Stimulated activated CD4-positive, alpha-beta T cell treated with anti-CD3 and anti-CD28 coated beads, Interleukin-2, amount 100 ng/mL, for 4 hours (primary cell): Measurements from ENCODE around the gene LRRC27.

ENCODE experiments used
- DNase-seq: peaks from one replicate; pipeline ENCODE4 v3.0.0-alpha.2; 2020; ENCODE audit warnings: low read depth

Gene LRRC27

GRCh38 chr10:132390921-132391675 is 59.1 kb downstream of the LRRC27 start:
- no peak for DNase-seq

DNA sequence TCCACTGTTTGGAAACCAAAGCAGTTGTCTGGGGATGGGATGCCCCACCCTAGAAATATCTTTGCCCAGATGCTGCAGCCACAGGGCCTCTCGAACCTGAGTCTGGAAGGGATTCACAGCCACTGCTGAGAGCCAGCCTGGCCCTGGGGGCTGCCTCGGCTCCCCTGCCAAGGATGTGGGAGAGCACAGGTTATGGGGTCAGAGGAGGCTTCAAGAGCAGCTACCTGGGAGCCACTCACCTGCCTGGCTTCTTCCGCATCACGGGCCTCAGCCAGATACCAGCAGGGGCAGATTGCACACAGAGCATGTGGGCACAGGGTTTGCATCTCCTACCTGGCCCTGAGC is 59.7 kb downstream of the LRRC27 start:
- no peak for DNase-seq

DNA sequence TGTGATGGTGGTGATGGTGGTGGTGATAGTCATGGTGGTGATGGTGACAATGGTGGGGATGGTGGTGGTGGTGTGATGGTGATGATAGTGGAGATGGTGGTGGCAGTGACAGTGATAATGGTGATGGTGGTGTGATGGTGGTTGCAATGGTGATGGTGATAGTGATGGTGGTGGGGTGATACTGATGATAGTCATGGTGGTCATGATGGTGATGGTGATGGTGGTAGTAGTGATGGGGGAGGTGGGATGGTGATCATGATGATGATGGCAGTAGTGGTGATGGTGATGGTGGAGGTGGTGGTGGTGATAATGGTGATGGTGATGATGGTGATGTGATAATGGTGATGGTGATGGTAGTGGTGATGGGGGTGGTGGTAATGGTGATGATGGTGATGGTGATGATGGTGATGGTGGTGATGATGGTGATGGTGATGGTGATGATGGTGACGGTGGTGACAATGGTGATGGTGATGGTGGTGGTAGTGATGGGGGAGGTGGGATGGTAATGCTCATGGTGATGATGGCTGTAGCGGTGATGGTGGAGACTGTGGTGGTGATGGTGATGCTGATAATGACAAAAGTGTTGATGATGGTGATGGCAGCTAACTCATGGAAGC is 60.3 kb downstream of the LRRC27 start:
- DNase-seq, result no peak

DNA sequence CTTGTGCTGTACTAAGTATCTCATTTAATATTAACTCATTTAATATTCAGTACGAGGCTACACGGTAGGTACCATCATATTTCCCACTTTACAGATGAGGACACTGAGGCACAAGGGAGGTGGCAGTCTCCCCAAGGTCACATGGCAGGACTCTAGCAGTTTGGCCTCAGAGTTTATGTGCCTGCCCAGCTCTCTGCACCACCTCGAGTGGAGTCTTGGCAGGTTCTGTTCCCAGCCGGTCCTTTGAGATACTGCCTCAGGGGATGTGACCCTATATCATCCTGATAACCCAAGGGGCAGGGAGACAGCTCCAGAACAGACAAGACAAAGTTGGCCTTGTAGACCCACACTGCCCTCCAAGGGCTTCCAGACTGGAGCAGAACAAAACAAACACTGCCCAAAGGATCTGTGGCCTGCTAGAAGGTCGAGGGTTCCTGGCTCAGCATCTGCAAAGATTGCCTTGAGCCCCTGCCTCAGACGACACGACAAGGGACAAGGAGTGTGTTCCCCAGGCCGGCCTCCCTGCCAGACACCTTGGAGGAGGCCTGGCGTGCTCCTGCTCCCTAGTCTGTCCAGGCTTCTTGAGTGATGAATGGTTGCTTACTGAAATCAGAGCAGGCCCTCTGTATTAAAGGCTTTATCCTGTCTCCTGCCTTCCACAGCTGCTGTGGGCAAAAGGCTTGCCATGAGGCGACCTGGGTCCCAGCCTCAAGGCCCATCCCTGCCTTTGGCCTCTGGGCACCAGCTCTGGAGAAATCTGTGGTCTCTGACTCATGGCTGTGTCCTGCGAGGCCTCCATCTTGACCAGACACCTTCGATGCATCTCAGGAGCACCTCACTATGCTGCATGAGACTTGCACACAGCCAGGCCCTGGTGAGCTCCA is 61.1 kb downstream of the LRRC27 start:
- no peak for DNase-seq

DNA sequence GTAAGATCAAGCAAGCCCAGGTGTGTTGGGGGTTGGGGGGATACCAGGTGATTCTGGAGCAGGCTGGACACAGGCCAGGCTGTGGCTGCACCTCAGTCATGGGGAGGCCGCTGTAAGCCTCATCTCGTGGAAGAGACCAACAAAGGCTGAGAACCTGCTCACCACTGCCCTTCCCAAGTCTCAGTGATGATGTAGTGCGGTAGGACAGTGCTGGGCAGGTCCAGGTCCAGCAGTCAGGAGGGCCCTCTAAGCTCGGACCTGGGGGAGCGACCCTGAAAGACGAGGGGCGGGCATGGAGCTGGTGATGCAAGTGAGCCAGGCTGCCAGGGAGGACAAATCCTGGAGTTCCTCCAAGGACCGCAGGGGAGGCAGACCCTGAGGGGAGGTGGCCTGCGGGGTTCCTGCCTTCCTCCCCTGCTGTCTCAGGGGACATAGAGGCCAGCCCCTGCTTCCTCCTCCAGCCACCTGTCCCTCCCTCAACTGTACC is 61.7 kb downstream of the LRRC27 start:
- DNase-seq, result no peak

- no peak for DNase-seq
These were observed 62.3 kb downstream of the LRRC27 start for GRCh38 chr10:132394201-132394811.

DNA sequence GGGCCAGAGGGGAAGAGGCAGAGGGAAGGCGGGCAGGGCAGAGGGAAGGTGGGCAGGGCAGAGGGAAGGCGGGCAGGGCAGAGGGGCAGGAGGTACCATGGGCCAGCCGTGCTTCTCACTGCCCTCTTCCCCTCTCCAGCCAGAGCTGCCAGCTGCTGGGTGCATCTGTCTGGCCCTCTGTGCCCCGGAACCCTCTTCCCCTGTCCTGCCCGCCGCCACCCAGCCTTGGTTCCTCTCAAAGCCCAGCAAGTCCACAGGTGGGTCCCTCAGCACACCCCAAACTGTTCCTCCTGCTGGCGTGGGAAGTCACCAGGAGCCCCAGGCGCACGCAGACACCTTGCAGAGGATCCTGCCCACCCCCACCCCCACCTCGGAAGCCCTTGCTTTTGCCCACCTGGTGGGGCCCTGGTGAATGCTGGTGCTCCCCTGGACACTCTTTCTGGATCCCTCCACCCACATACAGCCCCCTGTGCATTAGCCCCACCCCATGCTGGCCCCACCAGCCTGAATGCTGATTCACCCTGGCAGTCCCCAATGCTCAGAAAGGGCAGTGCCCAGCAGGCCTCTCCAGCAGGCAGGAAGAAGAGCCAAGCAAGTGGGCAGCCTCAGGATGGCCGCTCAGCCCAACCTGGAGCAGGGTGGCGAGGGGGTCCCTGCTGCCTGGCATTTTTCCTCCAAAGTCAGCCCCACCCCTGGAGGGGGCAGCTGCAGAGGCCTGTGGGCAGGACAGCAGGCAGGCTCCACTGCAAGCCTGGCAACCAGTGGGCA is 63.1 kb downstream of the LRRC27 start:
- DNase-seq, result no peak

GRCh38 chr10:132395704-132396493 is 63.9 kb downstream of the LRRC27 start:
- DNase-seq, result no peak

- no peak for DNase-seq
These were observed 64.6 kb downstream of the LRRC27 start for GRCh38 chr10:132396494-132397035.

GRCh38 chr10:132397036-132397541 is 65.1 kb downstream of the LRRC27 start, which contains the start of gene PWWP2B:
PWWP2B (plus strand) TSS chr10:132397200; CDS start chr10:132397227, 27 bp downstream.
- peak; percentile 61 for DNase-seq

DNA sequence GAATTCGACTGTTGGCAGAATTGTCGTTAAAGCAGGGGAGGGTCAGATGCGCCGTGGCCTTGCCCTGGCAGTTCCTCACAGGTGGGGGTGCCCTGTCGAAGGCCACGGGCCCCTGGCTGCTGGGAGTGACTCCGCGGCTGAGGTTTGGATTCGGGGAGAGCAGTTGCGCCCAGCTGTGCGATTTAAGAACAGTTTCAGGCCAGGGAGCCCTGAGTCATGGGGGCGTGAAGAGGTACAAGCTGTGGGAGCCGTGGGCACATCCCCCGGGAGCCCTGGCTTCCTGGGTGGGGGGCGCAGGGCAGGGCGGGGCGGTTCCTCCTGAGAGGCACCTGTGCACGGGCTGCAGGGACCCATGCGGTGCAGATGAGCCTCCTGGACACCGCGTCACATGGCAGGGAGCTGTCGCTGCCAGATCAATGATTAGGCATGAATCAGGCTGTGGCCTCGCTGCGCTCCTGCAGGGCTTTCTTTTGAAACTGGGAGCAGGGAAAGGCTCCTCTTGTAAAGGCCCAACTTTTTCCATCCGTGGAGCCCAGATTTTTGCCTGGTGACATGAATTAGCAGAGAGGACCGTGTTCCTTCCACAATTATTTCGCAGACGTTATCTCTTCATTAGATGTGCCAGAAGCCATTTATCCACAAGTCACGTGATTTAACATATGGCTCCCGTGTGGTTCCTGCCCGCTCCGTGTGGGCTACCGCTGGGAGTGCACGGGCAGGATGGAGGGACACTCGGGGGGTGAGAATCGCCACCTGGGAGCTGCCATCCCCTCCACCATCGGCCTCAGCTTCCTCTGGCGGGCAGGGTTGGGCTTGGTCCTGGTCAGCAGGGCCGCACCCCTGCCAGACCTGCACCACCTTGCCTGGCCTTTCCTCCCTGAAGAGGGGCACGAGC is 65.9 kb downstream of the LRRC27 start:
- DNase-seq, result no peak

GRCh38 chr10:132398566-132398991 is 66.6 kb downstream of the LRRC27 start:
- DNase-seq, result no peak

- DNase-seq, result no peak
These were observed 67.4 kb downstream of the LRRC27 start for GRCh38 chr10:132399117-132400035.

DNA sequence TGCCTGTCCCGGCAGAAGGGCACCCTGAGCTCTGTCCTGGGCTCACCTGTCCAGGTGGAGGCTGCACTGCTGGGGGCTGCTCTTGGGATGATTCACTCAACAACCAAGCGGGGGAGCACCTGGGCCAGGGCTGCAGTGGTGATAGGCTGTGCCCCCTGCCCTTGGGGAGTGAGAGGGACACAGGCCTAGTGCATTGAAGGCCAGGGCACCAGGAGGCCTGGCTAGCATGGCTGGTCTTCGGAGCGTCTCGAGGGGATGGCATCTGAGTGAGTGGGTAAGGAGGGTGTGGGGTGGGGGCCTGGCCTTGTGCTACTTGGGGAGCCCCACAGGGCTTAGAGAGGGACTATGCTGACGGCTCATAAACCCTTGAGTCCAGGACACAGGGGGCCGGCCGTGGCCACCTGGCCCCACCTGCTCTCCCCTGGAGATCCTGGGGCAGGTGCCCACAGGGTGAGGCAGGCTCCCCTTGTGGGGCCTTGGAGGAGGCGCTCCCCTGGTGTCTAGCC is 68.1 kb downstream of the LRRC27 start:
- DNase-seq, result no peak

GRCh38 chr10:132400547-132401151 is 68.7 kb downstream of the LRRC27 start:
- DNase-seq, result no peak

DNA sequence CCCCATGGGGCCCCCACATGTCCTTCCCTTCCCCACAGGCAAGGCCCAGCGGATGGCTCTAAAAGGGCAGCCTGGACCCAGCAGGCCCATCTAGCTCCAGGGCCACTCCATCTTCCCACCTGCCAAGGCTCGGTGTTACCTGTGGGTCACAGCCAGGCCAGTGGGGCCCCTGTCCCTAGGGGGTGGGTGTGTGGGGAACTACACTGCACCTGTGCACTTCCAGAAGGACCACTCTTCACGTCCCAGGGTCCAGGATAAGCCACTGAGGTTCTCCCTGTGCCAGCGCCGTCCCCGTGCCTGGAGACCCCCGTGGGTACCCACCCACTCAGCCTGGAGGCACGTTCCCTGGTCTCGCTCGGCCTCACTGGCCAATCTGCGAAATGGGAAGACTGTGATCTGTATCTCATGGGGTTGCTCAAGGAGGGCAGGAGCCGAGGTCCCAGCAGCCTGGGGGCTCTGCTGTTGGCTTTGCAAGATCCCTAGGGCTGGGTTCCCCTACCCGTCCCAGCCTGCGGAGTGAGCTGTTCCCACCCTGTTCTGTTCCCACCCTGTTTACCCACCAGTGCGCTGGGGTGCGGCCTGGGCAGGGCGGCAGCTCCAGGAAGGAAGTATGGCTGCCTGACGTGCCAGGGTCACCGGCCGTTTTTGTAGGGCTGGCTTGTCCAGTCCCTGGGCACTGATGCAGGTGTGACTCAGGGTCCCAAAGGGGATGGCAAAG is 69.6 kb downstream of the LRRC27 start:
- no peak for DNase-seq
